Loucy (cell line): ENCODE measurements around the gene RANGRF.

Experiments
- CTCF ChIP-seq: fragments of 200-600 bp; sonication (generic); conservative IDR thresholded peaks from 2 replicates; pipeline ENCODE4 v1.5.1; 2014; ENCODE audit warnings: mild to moderate bottlenecking, antibody characterized with exemption, low read length
- EZH2phosphoT487 ChIP-seq: fragments of 200-600 bp; IDR thresholded peaks from 2 replicates; pipeline ENCODE4 v1.6.1; 2018; ENCODE audit warnings: antibody characterized with exemption, mild to moderate bottlenecking, moderate library complexity, borderline replicate concordance

GRCh38 chr17:8256691-8257090 lies 31.8 kb upstream of the RANGRF start:
- TF ChIP-seq CTCF (no peak), EZH2phosphoT487 (no peak)
